CD4-positive, alpha-beta memory T cell (primary cell): ENCODE results near the gene COQ10A. TPM values are rescaled to one million over a fixed set of nuclear protein-coding genes. Genes with fewer than 3 reads are reported as not detected.

Experiments
- CTCF ChIA-PET: fragments of 350-600 bp; sonication (Branson Sonifier 250); formaldehyde crosslinking; loops from one replicate; lab custom pipeline; 2021; ENCODE audit warnings: inconsistent platforms; ENCODE audit not compliant: partially characterized antibody; lab: Charles Lee
- POLR2A ChIA-PET: fragments of 350-600 bp; sonication (Branson Sonifier 250); formaldehyde crosslinking; loops from one replicate; lab custom pipeline; 2021; ENCODE audit not compliant: partially characterized antibody; lab: Charles Lee
- DNase-seq, 5 donors: peaks; one replicate each; pipeline versions ENCODE4 v3.0.0 to v3.0.0-alpha.2; 2020 to 2022; ENCODE audit warnings: mixed read lengths in 1 of 5
- H3K27ac ChIP-seq: one replicate; pipeline ENCODE4 v1.7.0; 2013; ENCODE audit warnings: low read depth, low read length
- H3K27me3 ChIP-seq: 2 replicates; pipeline ENCODE4 v1.7.0; 2013; ENCODE audit warnings: mild to moderate bottlenecking, low read length, moderate library complexity; ENCODE audit not compliant: insufficient read depth
- H3K36me3 ChIP-seq: 2 replicates; pipeline ENCODE4 v1.7.0; 2013; ENCODE audit warnings: mild to moderate bottlenecking, low read length, moderate library complexity; ENCODE audit not compliant: insufficient read depth
- H3K4me1 ChIP-seq: 2 replicates; pipeline ENCODE4 v1.7.0; 2013; ENCODE audit warnings: mild to moderate bottlenecking, low read length, moderate library complexity; ENCODE audit not compliant: insufficient read depth
- H3K4me3 ChIP-seq, 2 donors: one replicate each; pipeline ENCODE4 v1.7.0; 2013; ENCODE audit warnings: low read length in 2 of 2, mild to moderate bottlenecking in 1 of 2
- H3K9me3 ChIP-seq, 2 donors: one replicate each; pipeline ENCODE4 v1.7.0; 2013; ENCODE audit warnings: low read length in 2 of 2, control low read depth in 1 of 2; ENCODE audit not compliant: control insufficient read depth in 1 of 2
- H3K27ac Mint-ChIP-seq, 7 donors: one replicate each; pipeline ENCODE4 v1.8.0; 2020 to 2021; ENCODE audit warnings: mixed read lengths in 7 of 7, mild to moderate bottlenecking in 6 of 7, inconsistent platforms in 3 of 7, moderate library complexity in 3 of 7
- H3K27me3 Mint-ChIP-seq, 2 donors: one replicate each; pipeline ENCODE4 v1.8.0; 2020 to 2021; ENCODE audit warnings: mixed read lengths in 2 of 2
- H3K36me3 Mint-ChIP-seq, 2 donors: one replicate each; pipeline ENCODE4 v1.8.0; 2020 to 2021; ENCODE audit warnings: mixed read lengths in 2 of 2, inconsistent platforms in 1 of 2, mild to moderate bottlenecking in 1 of 2
- H3K4me1 Mint-ChIP-seq, 4 donors: one replicate each; pipeline ENCODE4 v1.8.0; 2020 to 2021; ENCODE audit warnings: mixed read lengths in 4 of 4, mild to moderate bottlenecking in 1 of 4
- H3K4me3 Mint-ChIP-seq, 8 donors: one replicate each; pipeline ENCODE4 v1.8.0; 2020 to 2021; ENCODE audit warnings: mixed read lengths in 8 of 8, mild to moderate bottlenecking in 7 of 8, moderate library complexity in 6 of 8, inconsistent platforms in 3 of 8
- H3K9me3 Mint-ChIP-seq, 8 donors: one replicate each; pipeline ENCODE4 v1.8.0; 2020 to 2021; ENCODE audit warnings: mixed read lengths in 8 of 8, mild to moderate bottlenecking in 5 of 8, inconsistent platforms in 3 of 8, moderate library complexity in 1 of 8
- intact Hi-C: fragments of 100-400 bp; cut with micrococcal nuclease; formaldehyde crosslinking; loops from one replicate; pipeline ENCODE4 v1.15.1; 2023
- polyA plus RNA-seq, 2 donors: library from polyadenylated mRNA; unstranded; fragments of 300-500 nt; fragmentation: Illumina TruSeq; gene quantifications; one replicate each; pipeline ENCODE4 v1.2.3, GENCODE V29; 2021
- total RNA-seq, 2 experiments: library from RNA; stranded (reverse); gene quantifications; one replicate each; pipeline ENCODE4 v1.2.3, GENCODE V29; 2021

The COQ10A gene
- total and polyA plus RNA-seq, 4 experiments from 2014 or later: 8.7 to 38.6 (median 23.5) TPM

- POLR2A ChIA-PET: interaction anchor here (0.7 to 1.5 kb wide), 5 partner anchors 18 to 172 kb away, joined by 3 to 5 read pairs (median 3); partner anchors contain the start of genes CNPY2, COQ10A and TIMELESS
- CTCF ChIA-PET: interaction anchor here (1.1 to 2.3 kb wide), 6 partner anchors 10 to 108 kb away, joined by 3 to 7 read pairs (median 4); partner anchors contain the start of genes COQ10A, SMARCC2 and STAT2
- DNase-seq: no peak
Measured at GRCh38 chr12:56297400-56297799, 30.7 kb downstream of the COQ10A start.

GRCh38 chr12:56298828-56299227 lies 32.1 kb downstream of the COQ10A start:
- Histone ChIP-seq H3K4me3 (peak overlapping the region; percentile 79 to 83), H3K4me1 (peaks cover 61% of the 10 kb centered on the region), H3K9me3 (no peaks in the 10 kb centered on the region), H3K36me3 (peaks cover 4% of the 10 kb centered on the region), H3K27me3 (no peaks in the 10 kb centered on the region), H3K27ac (peak overlapping the region; percentile 99)
- no peaks in the 10 kb centered on the region for H3K9me3 Mint-ChIP-seq
- intact Hi-C loops: loop anchor here (1.0 kb wide), 1 partner anchor 8 kb away; no protein-coding TSS in a partner anchor
- CTCF ChIA-PET: interaction anchor here (0.9 to 2.3 kb wide), 8 partner anchors 10 to 175 kb away, joined by 3 to 7 read pairs (median 6); partner anchors contain the start of genes CNPY2, RNF41, SMARCC2 and STAT2
- peak overlapping the region; percentile 95 to 99 (median 98) for H3K27ac Mint-ChIP-seq
- DNase-seq: peak in 1 of 5 donors; percentile 8
- no peaks in the 10 kb centered on the region for H3K27me3 Mint-ChIP-seq
- peaks cover 34 to 71% (median 55%) of the 10 kb centered on the region in 4 donors for H3K4me1 Mint-ChIP-seq
- H3K4me3 Mint-ChIP-seq: peak overlapping the region; percentile 90 to 97 (median 96)
- peaks cover 0 to 30% of the 10 kb centered on the region in 2 donors for H3K36me3 Mint-ChIP-seq
- POLR2A ChIA-PET: interaction anchor here (0.8 to 2.8 kb wide), 14 partner anchors 8 to 427 kb away, joined by 3 to 11 read pairs (median 4); partner anchors contain the start of genes ANKRD52, CNPY2, ESYT1 and IL23A

More at GRCh38 chr12:56297400-56297799, 30.7 kb downstream of the COQ10A start:
- Histone ChIP-seq H3K9me3 (no peaks in the 10 kb centered on the region), H3K27me3 (no peaks in the 10 kb centered on the region), H3K36me3 (peaks cover 6% of the 10 kb centered on the region), H3K4me3 (no peak overlapping the region), H3K27ac (no peak overlapping the region), H3K4me1 (peaks cover 68% of the 10 kb centered on the region)
- H3K9me3 Mint-ChIP-seq: no peaks in the 10 kb centered on the region
- peaks cover 3 to 35% of the 10 kb centered on the region in 2 donors for H3K36me3 Mint-ChIP-seq
- H3K27me3 Mint-ChIP-seq: no peaks in the 10 kb centered on the region
- H3K4me3 Mint-ChIP-seq: peak overlapping the region in 5 of 8 donors; percentile 19 to 59 (median 28)
- peaks cover 37 to 78% (median 60%) of the 10 kb centered on the region in 4 donors for H3K4me1 Mint-ChIP-seq
- H3K27ac Mint-ChIP-seq: peak overlapping the region in 5 of 7 donors; percentile 47 to 98 (median 79)
- intact Hi-C loops: no loop called here

GRCh38 chr12:56299308-56299852 lies 32.6 kb downstream of the COQ10A start:
- peak; percentile 38 to 67 (median 49) for DNase-seq
- POLR2A ChIA-PET: interaction anchor here (0.6 to 2.8 kb wide), 17 partner anchors 8 to 427 kb away, joined by 3 to 11 read pairs (median 4); partner anchors contain the start of genes ANKRD52, CNPY2, ESYT1 and IL23A

GRCh38 chr12:56299853-56300643 lies 33.3 kb downstream of the COQ10A start, which contains the start of gene CS:
TSS of gene CS (minus strand) at chr12:56300330. CDS start at chr12:56300201, 129 bp downstream.
- ChIA-PET POLR2A (interaction anchor here (0.6 to 2.8 kb wide), 15 partner anchors 8 to 426 kb away, joined by 3 to 11 read pairs (median 4); partner anchors contain the start of genes ANKRD52, ESYT1, IL23A and PA2G4), CTCF (interaction anchor here (1.4 to 1.5 kb wide), 2 partner anchors 60 to 164 kb away, joined by 4 to 6 read pairs; partner anchors contain the start of gene STAT2)
- peaks cover 4% of the 10 kb centered on the region for H3K36me3 ChIP-seq
- H3K4me3 Mint-ChIP-seq: peak within 1 kb of the TSS; percentile 90 to 97 (median 96)
- H3K27me3 Mint-ChIP-seq: no peaks in the 10 kb centered on the region
- H3K4me1 ChIP-seq: peaks cover 57% of the 10 kb centered on the region
- intact Hi-C loops: loop anchor here (1.0 kb wide), 12 partner anchors 9 to 562 kb away; partner anchors contain the start of genes ANKRD52, IL23A, SPRYD4 and STAT2
- peak; percentile 98 to 99 (median 99) for DNase-seq
- H3K9me3 ChIP-seq: no peaks in the 10 kb centered on the region
- H3K27me3 ChIP-seq: no peaks in the 10 kb centered on the region
- peaks cover under 1 to 28% of the 10 kb centered on the region in 2 donors for H3K36me3 Mint-ChIP-seq
- peak within 1 kb of the TSS; percentile 99 for H3K27ac ChIP-seq
- H3K27ac Mint-ChIP-seq: peak within 1 kb of the TSS; percentile 95 to 99 (median 98)
- H3K4me1 Mint-ChIP-seq: peaks cover 31 to 66% (median 50%) of the 10 kb centered on the region in 4 donors
- H3K4me3 ChIP-seq: peak within 1 kb of the TSS; percentile 79 to 97
- no peaks in the 10 kb centered on the region for H3K9me3 Mint-ChIP-seq

More at GRCh38 chr12:56299308-56299852, 32.6 kb downstream of the COQ10A start:
- Mint-ChIP-seq H3K4me1 (peaks cover 31 to 67% (median 52%) of the 10 kb centered on the region in 4 donors), H3K4me3 (peak overlapping the region; percentile 90 to 97 (median 96)), H3K9me3 (no peaks in the 10 kb centered on the region), H3K27ac (peak overlapping the region; percentile 95 to 99 (median 98)), H3K27me3 (no peaks in the 10 kb centered on the region), H3K36me3 (peaks cover 0 to 27% of the 10 kb centered on the region in 2 donors)
- peaks cover 4% of the 10 kb centered on the region for H3K36me3 ChIP-seq
- no peaks in the 10 kb centered on the region for H3K27me3 ChIP-seq
- peaks cover 57% of the 10 kb centered on the region for H3K4me1 ChIP-seq
- H3K4me3 ChIP-seq: peak overlapping the region; percentile 79 to 83
- peak overlapping the region; percentile 99 for H3K27ac ChIP-seq
- CTCF ChIA-PET: interaction anchor here (1.3 to 1.6 kb wide), 4 partner anchors 17 to 165 kb away, joined by 4 to 6 read pairs (median 6); partner anchors contain the start of genes CNPY2, RNF41 and STAT2
- intact Hi-C loops: loop anchor here (1.0 kb wide), 1 partner anchor 8 kb away; no protein-coding TSS in a partner anchor
- H3K9me3 ChIP-seq: no peaks in the 10 kb centered on the region

GRCh38 chr12:56300644-56301464 lies 34.1 kb downstream of the COQ10A start:
- Histone ChIP-seq H3K4me3 (peak overlapping the region; percentile 79 to 97), H3K9me3 (no peaks in the 10 kb centered on the region), H3K36me3 (peaks cover 4% of the 10 kb centered on the region), H3K27me3 (no peaks in the 10 kb centered on the region), H3K27ac (peak overlapping the region; percentile 99), H3K4me1 (peaks cover 56% of the 10 kb centered on the region)
- H3K9me3 Mint-ChIP-seq: no peaks in the 10 kb centered on the region
- peak overlapping the region; percentile 95 to 99 (median 98) for H3K27ac Mint-ChIP-seq
- intact Hi-C loops: loop anchor here (1.0 kb wide), 11 partner anchors 15 to 563 kb away; partner anchors contain the start of genes ANKRD52, IL23A, SPRYD4 and STAT2
- H3K4me3 Mint-ChIP-seq: peak overlapping the region; percentile 90 to 97 (median 96)
- peaks cover 3 to 31% of the 10 kb centered on the region in 2 donors for H3K36me3 Mint-ChIP-seq
- H3K27me3 Mint-ChIP-seq: no peaks in the 10 kb centered on the region
- H3K4me1 Mint-ChIP-seq: peaks cover 31 to 66% (median 48%) of the 10 kb centered on the region in 4 donors
- ChIA-PET CTCF (no interaction called here), POLR2A (interaction anchor here (0.6 to 2.8 kb wide), 4 partner anchors 10 to 62 kb away, joined by 4 to 10 read pairs (median 7); partner anchors contain the start of genes ANKRD52 and PAN2)
- no peak for DNase-seq

- H3K9me3 ChIP-seq: no peaks in the 10 kb centered on the region
- DNase-seq: no peak
- Mint-ChIP-seq H3K4me3 (no peak overlapping the region), H3K9me3 (no peaks in the 10 kb centered on the region), H3K4me1 (peaks cover 12 to 33% (median 21%) of the 10 kb centered on the region in 4 donors), H3K27ac (no peak overlapping the region), H3K27me3 (no peaks in the 10 kb centered on the region), H3K36me3 (peaks cover 3 to 24% of the 10 kb centered on the region in 2 donors)
- ChIA-PET POLR2A (no interaction called here), CTCF (interaction anchor here (1.2 to 1.7 kb wide), 2 partner anchors 28 to 160 kb away, joined by 3 to 4 read pairs; no protein-coding TSS in a partner anchor)
- intact Hi-C loops: no loop called here
- H3K4me3 ChIP-seq: no peak overlapping the region
- no peak overlapping the region for H3K27ac ChIP-seq
- no peaks in the 10 kb centered on the region for H3K27me3 ChIP-seq
- H3K36me3 ChIP-seq: peaks cover 7% of the 10 kb centered on the region
- H3K4me1 ChIP-seq: peaks cover 22% of the 10 kb centered on the region
Measured at GRCh38 chr12:56304276-56304675, 37.5 kb downstream of the COQ10A start.
